Measurements from ENCODE around the gene TMEM167A.

DNA sequence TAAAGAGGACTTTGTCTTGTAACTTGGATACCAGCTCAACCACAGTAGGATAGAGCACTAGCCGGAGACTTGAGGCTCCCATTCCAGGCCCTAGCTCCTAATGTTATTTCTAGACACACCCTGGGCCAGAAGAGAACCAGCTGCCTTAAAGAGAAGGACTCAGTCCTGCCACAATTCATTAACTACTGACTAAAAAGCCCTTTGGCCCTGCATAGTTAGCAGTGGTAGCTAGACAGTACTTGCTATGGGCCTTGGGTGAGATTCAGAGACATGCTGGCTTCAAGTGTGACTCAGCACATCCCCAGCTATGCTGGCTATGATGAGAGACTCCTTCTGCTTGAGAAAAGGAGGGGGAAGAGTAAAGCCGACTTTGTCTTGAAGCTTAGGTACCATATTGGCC is 47.3 kb downstream of the TMEM167A start:
- TF ChIP-seq, protein P1, sequence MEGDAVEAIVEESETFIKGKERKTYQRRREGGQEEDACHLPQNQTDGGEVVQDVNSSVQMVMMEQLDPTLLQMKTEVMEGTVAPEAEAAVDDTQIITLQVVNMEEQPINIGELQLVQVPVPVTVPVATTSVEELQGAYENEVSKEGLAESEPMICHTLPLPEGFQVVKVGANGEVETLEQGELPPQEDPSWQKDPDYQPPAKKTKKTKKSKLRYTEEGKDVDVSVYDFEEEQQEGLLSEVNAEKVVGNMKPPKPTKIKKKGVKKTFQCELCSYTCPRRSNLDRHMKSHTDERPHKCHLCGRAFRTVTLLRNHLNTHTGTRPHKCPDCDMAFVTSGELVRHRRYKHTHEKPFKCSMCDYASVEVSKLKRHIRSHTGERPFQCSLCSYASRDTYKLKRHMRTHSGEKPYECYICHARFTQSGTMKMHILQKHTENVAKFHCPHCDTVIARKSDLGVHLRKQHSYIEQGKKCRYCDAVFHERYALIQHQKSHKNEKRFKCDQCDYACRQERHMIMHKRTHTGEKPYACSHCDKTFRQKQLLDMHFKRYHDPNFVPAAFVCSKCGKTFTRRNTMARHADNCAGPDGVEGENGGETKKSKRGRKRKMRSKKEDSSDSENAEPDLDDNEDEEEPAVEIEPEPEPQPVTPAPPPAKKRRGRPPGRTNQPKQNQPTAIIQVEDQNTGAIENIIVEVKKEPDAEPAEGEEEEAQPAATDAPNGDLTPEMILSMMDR (IDR thresholded peaks at IDR 0.05): no peak
- no peak for TF ChIP-seq POLR2A (IDR thresholded peaks at IDR 0.05)
